ENCODE data around the gene THBS4.

DNA sequence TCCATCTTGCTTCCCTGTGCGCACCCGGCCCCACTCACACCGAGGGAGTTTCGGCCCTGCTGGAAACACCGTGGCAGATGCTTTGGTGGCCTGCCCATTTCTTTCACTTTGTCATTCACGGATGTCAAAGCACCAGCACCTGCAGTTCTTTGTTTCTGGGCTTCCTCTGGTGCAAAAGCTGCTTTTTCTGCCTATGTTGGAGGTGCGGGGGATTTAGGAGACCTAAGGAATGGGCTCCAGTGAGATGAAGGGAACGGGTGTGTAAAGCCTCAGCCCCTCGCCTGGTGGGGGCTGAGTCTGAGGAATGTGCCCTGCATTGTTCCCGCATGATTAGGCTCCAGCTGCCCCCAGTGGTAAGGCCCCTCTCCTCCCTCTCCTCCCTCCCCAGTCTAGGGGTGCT lies 62.3 kb downstream of the THBS4 start:
- TF ChIP-seq, protein P1, sequence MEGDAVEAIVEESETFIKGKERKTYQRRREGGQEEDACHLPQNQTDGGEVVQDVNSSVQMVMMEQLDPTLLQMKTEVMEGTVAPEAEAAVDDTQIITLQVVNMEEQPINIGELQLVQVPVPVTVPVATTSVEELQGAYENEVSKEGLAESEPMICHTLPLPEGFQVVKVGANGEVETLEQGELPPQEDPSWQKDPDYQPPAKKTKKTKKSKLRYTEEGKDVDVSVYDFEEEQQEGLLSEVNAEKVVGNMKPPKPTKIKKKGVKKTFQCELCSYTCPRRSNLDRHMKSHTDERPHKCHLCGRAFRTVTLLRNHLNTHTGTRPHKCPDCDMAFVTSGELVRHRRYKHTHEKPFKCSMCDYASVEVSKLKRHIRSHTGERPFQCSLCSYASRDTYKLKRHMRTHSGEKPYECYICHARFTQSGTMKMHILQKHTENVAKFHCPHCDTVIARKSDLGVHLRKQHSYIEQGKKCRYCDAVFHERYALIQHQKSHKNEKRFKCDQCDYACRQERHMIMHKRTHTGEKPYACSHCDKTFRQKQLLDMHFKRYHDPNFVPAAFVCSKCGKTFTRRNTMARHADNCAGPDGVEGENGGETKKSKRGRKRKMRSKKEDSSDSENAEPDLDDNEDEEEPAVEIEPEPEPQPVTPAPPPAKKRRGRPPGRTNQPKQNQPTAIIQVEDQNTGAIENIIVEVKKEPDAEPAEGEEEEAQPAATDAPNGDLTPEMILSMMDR (IDR thresholded peaks at IDR 0.05): no peak
- TF ChIP-seq EP300 (IDR thresholded peaks at IDR 0.05) (no peak), POLR2A (IDR thresholded peaks at IDR 0.05) (no peak)

All from upper lobe of left lung (tissue), 4 donors.